NCI-H2196 treated with DMSO at 0.1 percent for 48 hours (cell line): Measurements from ENCODE around the gene PLEK.

ENCODE experiments used
- DNase-seq: peaks from one replicate; lab custom pipeline; 2025; ENCODE audit not compliant: unreplicated experiment; lab: John Stamatoyannopoulos, UW

The PLEK gene

GRCh38 chr2:68414452-68414851, 49.4 kb downstream of the PLEK start:
- DNase-seq = no peak

- DNase-seq = no peak
Observed at GRCh38 chr2:68414876-68415275, 49.8 kb downstream of the PLEK start.

- no peak for DNase-seq
Observed at GRCh38 chr2:68415521-68415920, 50.4 kb downstream of the PLEK start.

- DNase-seq = no peak
Observed at GRCh38 chr2:68416081-68416675, 51.1 kb downstream of the PLEK start.

GRCh38 chr2:68417926-68418325, 52.8 kb downstream of the PLEK start:
- DNase-seq = no peak

GRCh38 chr2:68418419-68418818, 53.3 kb downstream of the PLEK start:
- no peak for DNase-seq

GRCh38 chr2:68418855-68419254, 53.8 kb downstream of the PLEK start:
- DNase-seq = no peak

- no peak for DNase-seq
Observed at GRCh38 chr2:68420254-68420910, 55.3 kb downstream of the PLEK start.

- DNase-seq = no peak
Observed at GRCh38 chr2:68423966-68424650, 59.0 kb downstream of the PLEK start.

- no peak for DNase-seq
Observed at GRCh38 chr2:68425503-68425902, 60.4 kb downstream of the PLEK start.

- DNase-seq = no peak
Observed at GRCh38 chr2:68426446-68426845, 61.4 kb downstream of the PLEK start.

GRCh38 chr2:68426848-68427579, 61.9 kb downstream of the PLEK start:
- DNase-seq = no peak

GRCh38 chr2:68428126-68428525, 63.0 kb downstream of the PLEK start:
- DNase-seq = no peak

GRCh38 chr2:68428746-68429145, 63.7 kb downstream of the PLEK start:
- DNase-seq = no peak

- DNase-seq = no peak
Observed at GRCh38 chr2:68429311-68429826, 64.3 kb downstream of the PLEK start.

GRCh38 chr2:68431316-68431972, 66.4 kb downstream of the PLEK start:
- no peak for DNase-seq

- no peak for DNase-seq
Observed at GRCh38 chr2:68432696-68433658, 67.9 kb downstream of the PLEK start.

GRCh38 chr2:68434981-68435380, 69.9 kb downstream of the PLEK start:
- no peak for DNase-seq

- DNase-seq = no peak
Observed at GRCh38 chr2:68435615-68436014, 70.5 kb downstream of the PLEK start.

- DNase-seq = no peak
Observed at GRCh38 chr2:68436270-68436669, 71.2 kb downstream of the PLEK start.
